Dedifferentiated amniotic fluid mesenchymal stem cell (primary cell): ENCODE results near the gene MED4.
"Not testable (repeated sequence)": the region's sequence is repeated elsewhere in the genome, so short reads cannot be mapped to it uniquely, and the experiment has no call there.

ENCODE experiments used
- DNase-seq: peaks from one replicate; pipeline ENCODE4 v3.0.0-alpha.2; 2016; ENCODE audit errors: extremely low spot score

Gene MED4

DNA sequence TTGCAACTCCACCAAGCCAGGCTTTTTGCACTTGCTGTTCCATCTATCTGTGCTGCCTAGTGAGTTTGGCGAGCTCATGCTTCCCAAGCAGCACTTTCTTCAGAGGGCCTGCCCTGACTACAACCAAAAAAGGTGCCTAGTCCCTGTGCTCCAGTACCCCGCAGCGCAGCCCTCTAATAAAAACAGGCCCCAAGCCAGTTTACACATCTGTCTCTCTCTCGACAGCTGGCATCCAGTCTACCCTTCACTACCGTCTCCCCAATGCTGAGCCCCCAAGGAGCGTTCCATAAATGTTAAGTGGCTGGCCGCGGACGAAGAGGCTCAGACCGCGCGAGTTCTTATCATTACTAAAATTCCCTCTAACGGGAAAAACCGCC lies 512 bp downstream of the MED4 start:
- no peak for DNase-seq

DNA sequence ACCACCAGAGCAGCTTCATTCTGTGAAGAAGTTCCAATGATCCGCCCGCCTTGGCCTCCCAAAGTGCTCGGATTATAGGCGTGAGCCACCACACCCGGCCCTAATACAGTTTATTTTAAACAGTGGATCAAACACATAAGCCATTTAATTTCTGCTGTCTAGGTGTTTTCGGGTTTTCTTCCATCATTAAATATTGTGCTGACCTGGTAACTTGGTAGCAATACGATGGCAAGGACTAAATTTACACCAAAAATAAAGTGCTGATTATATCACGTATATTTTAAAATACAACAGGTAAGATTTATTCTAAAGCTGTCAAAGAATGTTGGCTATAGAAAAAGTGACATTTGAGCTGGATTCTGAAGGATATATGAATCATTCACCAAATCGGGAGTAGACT lies 1.3 kb downstream of the MED4 start:
- DNase-seq, result no peak

DNA sequence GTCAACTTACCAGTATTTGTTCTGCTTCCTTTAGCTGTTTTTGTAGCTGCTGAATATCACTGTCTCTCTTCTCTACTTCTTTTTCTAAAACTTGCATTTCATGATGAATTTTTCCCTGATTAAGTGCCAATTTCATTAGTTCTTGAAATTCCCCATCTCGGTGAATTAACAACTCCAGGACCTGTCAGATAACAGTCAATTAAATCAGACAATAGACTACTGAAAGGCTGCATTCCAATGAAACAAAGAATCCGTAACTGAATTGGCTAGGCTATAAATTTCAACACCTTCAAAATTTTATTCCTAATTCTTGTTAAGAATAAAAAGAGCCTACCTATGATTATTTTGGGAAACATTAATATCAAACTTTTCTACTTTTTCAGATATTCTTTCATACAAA lies 8.6 kb downstream of the MED4 start:
- no peak for DNase-seq

DNA sequence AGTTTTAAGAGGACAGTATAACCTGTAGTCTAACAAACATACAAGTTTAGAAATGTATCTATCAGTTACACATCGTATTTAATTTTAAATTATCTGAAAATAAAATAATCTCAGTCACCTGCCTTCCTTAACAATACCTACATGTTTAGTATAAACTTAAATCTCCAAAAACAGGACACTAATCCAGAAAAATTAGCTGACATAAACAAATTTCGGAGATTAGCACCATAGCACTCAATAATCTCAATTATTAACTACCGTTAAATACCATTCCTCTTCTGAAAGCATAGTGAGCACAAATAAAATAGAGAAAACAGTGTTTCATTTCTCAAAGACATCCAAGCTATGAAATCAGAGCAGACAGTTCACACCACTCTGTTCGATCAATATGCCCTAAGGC lies 13.2 kb downstream of the MED4 start:
- no peak for DNase-seq

DNA sequence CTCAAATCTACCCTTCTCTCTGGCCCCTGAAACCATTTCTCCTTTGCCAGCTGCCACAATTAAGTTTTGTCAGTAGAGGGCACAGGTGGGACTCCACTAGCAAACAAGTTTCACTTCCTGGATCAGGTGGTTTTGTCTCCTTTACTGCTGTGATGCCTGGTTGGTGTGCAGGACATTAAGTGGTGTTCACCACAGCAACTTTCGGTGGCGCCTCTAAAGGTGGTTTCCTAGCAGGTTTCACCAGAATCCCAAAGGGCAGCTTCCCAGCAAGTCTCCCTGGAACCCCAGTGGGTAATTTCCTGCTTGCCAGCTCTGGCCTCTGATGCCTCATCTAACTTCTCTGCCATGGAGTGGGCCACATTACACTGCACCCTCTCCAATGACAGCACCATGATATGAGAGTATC lies 16.6 kb downstream of the MED4 start:
- DNase-seq, result no peak

DNA sequence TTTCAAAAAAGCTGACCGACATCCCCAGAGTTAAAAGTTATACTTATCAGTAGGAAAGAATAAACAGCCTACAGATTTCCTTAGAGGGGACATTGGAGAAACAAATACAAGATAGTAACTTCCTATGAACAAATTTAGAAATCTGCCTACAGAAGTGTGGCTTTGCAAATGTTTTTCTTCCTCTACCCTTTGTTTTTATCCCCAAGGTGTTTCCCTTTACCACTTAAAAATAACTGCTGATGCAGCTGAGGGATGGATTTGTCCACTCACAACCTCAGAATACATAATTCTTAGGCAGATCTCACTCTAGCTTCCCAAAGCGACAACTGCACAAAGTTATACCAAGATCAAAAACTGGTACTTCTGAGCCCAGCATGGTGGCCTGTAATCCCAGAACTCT lies 20.9 kb downstream of the MED4 start:
- no peak for DNase-seq

DNA sequence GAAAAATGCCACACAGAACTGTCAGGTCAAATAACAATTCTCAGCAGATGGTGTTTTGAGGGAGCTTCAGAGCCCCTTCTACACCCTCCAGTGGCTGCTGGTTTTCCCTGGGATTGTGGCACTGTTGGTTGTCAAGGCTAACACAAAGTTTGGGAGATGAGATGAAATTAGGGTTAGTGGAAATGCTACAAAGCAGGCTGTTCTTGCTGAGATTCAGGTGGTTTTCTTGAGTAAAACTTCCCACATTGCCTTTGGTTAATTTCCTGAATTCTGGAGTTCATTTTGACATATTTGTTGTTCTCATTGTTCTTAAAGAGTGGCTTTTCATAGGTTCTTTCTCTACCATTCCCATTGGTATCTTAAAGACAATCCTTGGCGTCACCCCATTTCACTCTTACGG lies 22.1 kb downstream of the MED4 start:
- no peak for DNase-seq

DNA sequence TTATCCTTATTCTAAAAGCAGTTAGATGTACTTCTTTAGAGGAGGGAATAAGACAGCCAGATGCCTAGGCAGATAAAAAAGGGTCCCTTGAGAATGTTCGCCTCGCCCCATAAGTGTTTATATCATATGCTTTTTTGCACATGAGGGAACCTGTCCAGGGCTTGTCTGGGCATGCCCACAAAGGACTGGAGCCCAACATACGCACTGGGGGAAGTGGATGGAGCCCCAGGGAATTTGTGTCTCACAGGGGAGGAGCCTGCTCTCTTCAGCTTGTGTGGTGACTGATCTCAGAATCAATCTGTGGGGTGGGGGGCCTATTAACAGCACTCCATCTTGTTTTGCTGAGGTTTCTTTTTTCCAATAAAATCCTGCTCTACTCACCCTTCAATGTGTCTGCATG lies 22.6 kb downstream of the MED4 start:
- no peak for DNase-seq

DNA sequence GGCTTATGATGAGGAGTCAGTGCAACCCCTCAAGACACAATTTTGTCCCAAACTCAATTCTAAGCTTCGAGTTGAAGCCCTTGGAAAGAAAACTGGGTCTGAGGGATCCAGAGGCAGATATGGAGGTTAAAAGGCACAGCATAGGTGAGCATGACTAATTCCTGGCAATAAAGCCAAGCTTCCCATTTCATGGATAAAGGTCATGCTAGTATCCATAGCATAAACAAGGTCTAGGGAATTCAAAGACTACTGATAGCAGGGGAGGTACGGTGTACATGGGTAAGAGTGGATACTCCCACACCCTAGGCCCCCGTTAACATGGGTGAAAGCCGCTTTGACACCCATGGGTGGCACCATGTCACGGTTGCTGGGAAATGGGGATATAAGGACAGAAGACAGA lies 24.0 kb downstream of the MED4 start:
- no peak for DNase-seq

DNA sequence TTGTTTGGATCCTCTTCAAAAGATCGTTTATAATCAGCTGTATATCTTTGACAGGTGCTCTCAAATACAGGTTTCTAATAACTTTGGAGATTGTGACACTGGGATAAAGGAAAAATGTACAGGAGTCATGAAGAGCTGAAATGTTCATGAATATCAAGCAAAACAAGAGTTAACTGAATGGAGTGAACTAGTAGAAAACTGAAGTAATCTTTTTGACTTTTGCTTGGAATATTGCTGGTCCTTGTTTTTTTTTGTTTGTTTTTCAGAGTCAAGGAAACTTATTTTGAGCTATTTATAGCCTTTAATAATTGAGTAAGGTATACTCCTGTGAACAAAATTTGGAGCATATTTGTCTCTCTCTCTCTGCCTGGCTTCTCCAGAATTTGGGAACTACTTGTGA lies 25.3 kb downstream of the MED4 start:
- no peak for DNase-seq

DNA sequence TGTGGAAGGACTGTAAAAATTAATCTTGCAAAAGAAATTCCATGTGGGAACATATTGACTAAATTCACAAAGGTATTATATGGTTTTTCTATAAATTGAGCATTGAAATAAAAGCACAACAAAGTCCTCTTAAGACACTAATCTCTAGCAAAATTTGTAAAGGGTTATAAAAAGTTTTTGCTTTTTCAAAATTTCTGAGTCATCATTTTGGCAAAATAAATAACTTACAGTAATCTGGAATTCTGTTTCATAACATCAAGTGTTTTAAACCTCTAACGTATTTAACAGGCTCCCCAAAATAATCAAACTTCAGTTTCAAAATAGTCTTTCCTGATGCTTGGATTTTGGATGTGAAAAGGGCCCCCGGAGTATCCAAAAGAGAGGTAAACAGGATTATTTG lies 26.0 kb downstream of the MED4 start:
- no peak for DNase-seq

DNA sequence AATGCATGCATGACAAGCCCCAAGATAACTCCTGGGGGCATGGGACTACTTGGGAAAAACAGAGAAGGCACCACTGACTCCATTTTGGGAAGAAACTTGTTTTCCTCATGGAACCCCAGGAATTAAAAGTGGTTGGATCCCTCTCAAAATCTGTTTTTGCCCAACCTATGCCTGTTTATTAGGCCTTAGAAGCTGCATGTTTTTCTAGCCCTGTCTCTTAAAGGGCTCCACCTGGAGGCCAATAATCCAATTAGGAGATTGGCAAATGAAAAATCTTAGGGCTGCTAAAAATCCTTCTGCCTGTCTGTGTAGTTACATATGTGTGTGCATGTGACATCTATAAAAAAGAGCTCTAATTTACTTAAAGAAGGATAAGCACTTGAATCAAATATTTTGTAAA lies 26.9 kb downstream of the MED4 start:
- no peak for DNase-seq

DNA sequence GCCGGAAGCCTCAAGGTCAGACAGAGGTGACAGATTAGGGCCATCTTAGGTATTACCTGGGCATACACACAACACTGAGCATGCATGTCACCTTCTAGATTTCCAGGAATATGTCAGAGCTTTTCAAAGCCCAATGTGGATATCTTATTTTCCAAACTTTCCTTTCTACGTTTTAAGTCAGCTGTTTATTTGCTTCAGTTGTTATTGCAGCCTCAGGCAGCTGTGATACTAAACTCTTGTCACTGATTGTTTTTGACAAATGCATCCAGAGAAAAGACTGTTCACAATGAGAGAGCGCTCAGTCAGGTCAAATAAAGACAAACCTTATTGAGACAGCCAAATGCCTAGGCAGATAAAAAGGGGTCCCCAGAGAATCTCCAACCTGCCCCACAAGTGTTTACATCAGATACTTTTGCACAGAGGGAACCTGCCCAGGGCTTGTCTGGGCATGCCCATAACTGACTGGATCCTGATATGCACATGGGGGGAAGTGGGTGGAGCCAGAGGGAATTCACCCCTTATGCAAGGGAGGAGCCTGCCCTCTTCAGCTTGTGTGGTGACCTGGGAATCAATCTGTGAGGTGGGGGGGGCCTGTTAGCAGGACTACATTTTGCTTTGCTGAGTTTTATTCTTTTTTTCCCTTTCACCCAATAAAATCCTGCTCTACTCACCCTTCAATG lies 28.5 kb downstream of the MED4 start:
- DNase-seq, result no peak

DNA sequence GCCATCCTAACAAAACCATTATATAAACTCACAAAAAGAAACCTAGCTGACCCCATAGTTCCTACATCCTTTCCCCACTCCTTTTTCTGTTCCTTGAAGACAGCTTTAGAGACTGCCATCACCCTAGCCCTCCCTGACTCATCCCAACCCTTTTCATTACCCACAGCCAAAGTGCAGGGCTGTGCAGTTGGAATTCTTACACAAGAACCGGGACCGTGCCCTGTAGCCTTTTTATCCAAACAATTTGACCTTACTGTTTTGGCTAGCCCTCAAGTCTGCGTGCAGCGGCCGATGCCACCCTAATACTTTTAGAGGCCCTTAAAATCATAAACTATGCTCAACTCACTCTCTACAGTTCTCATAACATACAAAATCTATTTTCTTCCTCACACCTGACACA lies 35.0 kb downstream of the MED4 start:
- DNase-seq, result not testable (repeated sequence)

DNA sequence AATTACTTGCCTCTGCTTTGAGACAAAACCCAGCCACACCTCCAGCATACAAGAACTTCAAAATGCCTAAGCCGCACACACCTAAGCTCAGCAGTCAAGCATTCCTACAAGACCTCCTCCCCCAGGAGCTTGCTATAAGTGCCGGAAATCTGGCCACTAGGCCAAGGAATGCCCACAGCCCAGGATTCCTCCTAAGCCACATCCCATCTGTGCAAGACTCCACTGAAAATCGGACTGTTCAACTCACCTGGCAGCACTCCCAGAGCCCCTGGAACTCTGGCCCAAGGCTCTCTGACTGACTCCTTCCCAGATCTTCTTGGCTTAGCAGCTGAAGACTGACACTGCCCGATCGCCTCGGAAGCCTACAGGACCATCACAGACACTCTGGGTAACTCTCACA lies 36.4 kb downstream of the MED4 start:
- DNase-seq, result not testable (repeated sequence)

DNA sequence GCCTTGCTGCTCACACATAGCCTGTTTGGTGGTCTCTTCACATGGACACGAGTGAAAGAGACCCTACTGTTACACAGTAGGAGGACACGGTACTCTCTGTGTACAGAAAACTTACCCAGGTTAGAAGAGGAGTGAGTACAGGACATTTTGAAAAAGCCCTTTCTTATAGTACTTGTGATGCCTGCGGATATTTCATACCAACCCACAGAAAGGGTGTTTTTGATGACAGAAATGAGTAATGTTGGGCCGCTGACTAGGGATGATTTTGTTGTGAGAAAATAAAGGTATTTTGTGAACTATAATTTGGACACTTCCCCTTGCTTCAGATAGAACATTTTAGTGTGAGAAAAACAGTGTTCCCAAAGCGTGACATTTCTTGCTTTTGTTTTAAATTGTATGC lies 39.2 kb downstream of the MED4 start:
- no peak for DNase-seq

DNA sequence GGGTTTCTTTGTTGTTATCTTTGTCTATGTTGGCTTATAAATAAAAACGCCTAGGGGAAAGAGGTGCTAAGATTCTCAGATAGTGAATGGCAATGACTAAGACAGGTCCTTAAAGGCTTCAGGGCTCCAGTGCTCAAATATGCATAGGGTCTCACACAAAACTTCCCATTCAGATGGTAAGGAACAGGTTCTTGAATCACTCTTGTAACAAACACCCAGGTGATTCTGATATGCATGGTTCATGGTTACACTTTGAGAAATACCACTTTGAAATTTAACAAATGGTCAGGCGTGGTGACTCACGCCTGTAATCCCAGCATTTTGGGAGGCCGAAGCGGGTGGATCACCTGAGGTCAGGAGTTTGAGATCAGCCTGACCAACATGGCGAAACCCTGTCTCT lies 40.3 kb downstream of the MED4 start:
- DNase-seq, result no peak

DNA sequence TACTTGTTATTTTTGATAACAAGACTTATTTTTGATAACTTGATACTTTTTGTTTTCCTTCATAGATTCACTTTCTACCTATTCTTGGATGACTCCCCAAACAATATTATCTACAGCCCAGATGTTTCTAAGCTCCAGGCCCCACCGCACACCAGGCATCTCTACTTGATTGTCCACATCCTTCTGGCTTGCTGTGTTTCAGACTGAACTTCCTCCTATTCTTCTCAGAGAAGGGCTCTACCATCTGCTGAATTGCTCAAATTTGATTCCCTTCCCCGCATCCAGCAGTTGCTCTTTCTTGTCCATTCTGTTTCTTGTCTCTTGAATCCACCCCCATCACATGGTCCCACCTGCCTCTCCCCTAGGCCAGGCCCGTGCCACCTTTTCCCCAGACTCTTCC lies 44.4 kb downstream of the MED4 start:
- DNase-seq, result no peak

DNA sequence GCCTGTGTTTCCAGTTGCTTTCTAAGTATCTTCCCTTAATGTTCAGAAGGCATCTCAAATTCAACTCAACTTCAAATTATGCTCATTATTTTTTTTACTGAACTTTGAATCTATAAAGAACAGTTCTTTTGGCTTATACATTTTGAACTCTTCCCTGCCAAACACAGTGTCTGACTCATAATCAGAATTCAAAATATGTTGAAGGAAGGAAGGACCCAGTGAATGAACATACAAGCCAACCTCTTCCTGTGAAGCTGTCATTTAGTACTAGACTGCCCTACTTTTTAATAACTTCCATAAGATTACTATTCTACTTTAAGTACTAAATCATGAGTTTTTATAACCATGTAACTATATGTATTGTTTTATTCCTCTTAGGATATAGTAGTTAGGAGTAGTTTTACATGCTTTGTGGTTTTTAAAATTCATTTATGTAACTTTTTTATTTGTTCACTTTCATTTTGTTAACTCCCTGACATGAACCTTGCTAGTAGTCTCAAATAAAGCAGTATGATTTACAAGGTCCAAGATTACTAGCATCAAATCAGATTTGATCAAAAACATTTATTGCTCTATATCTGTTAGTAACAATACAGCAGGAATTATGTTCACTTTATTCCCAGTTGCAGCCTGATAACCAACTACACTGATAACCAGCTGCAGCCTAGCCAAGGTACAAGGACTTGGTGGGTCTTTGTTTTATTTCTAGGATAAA lies 51.0 kb downstream of the MED4 start:
- DNase-seq, result peak; percentile 67

DNA sequence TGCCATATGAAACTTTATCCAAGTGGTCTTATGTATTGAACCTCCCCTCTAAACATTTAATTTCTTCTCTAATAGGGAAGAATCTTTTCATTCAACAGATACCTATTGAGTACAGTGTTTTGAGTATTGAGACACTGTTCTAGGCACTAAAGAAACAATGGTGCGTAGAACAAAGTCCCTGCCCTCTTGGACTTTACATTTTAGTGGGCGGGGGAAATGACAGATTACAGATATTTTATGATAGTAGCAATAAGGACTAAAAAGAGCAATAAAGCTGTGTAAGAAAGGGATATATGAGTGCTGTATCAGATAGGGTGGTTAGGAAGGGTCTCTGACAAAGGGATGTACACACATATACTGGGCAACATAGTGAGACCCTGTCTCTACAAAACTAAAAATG lies 52.0 kb downstream of the MED4 start:
- DNase-seq, result no peak

DNA sequence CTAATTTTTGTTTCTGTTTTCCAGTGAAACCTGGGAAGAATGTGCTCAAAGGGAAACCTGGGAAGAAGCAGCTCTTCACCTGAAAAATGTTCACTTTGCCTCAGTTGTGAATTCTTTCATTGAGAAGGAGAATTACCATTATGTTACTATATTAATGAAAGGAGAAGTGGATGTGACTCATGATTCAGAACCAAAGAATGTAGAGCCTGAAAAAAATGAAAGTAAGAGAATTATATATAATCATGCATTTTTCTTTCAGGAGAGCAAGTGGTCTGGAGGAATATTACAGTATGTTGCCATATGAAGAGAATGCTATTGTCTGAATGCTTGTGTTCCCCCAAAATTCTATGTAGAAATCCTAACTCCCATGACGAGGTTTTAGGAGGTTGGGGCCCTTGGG lies 54.0 kb downstream of the MED4 start:
- peak; percentile 21 for DNase-seq

DNA sequence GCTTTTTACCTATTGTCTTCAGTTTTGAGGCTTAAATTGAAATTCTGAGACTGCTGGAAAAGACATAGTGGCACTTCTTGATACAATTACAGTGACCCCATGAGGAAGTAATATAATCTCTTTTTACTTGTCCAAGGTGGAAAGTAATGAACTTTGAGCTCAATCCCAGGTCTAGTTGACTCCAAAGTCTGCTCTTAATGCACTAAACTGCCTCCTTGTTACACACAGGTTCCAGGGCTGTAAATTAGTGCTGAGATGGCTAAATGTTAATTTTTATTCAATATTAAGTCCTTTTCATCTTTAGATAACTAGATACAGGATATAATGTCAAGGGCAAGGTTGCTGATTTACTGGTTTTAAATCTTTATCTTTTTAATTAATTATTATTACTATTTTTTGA lies 54.9 kb downstream of the MED4 start:
- no peak for DNase-seq

DNA sequence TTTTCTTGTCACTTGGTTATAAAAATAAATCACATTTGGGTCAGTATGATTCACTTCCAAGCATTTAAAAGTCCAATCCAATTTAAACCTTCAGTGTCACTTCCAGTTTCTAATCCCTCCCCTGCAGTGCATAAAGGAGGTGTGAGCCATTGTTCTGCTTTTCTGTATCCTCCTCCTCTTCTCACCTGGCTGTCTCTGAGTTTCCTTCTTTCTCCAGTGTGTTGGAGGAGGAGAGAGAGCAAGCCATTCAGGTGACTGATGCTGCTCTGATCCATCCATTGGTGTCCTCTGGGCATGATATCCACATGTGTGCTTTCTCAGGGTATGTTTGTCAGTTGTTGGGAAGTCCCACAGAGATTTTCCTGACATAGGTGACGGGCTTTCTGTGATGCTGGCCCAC lies 56.1 kb downstream of the MED4 start:
- no peak for DNase-seq
